Left kidney (tissue), 8 donors: ENCODE data around the gene XPO5. TPM values are rescaled to one million over a fixed set of nuclear protein-coding genes. Genes with fewer than 3 reads are reported as not detected.

Source experiments
- DNase-seq: peaks from one replicate; pipeline ENCODE4 v3.0.0-alpha.2; 2013
- long read RNA-seq, 8 donors: transcript quantifications; one replicate each; lab custom pipeline, GENCODE V29; 2026
- polyA plus RNA-seq: library from polyadenylated mRNA; unstranded; fragments of 120-200 nt; gene quantifications from one replicate; pipeline ENCODE4 v1.2.1, GENCODE V29; 2013; ENCODE audit not compliant: insufficient read length

The XPO5 gene
- polyA plus RNA-seq, result 68.7 TPM
- long read RNA-seq, donor 1, full-length matches to known transcripts, result 3 of 8 reads
- long read RNA-seq, donor 1, partial matches to known transcripts, result 5 of 8 reads
- long read RNA-seq, donor 1, other reads (novel, unspliced or antisense), result 0 of 8 reads
- long read RNA-seq, donor 2, full-length matches to known transcripts, result 3 of 3 reads
- long read RNA-seq, donor 2, partial matches to known transcripts, result 0 of 3 reads
- long read RNA-seq, donor 2, other reads (novel, unspliced or antisense), result 0 of 3 reads
- long read RNA-seq, donor 3, full-length matches to known transcripts, result 2 of 7 reads
- long read RNA-seq, donor 3, partial matches to known transcripts, result 5 of 7 reads
- long read RNA-seq, donor 3, other reads (novel, unspliced or antisense), result 0 of 7 reads
- long read RNA-seq, donor 4, result 0 reads
- long read RNA-seq, donor 5, full-length matches to known transcripts, result 4 of 10 reads
- long read RNA-seq, donor 5, partial matches to known transcripts, result 6 of 10 reads
- long read RNA-seq, donor 5, other reads (novel, unspliced or antisense), result 0 of 10 reads
- long read RNA-seq, donor 6, full-length matches to known transcripts, result 2 of 2 reads
- long read RNA-seq, donor 6, partial matches to known transcripts, result 0 of 2 reads
- long read RNA-seq, donor 6, other reads (novel, unspliced or antisense), result 0 of 2 reads
- long read RNA-seq, donor 7, full-length matches to known transcripts, result 3 of 33 reads
- long read RNA-seq, donor 7, partial matches to known transcripts, result 8 of 33 reads
- long read RNA-seq, donor 7, other reads (novel, unspliced or antisense), result 22 of 33 reads
- long read RNA-seq, donor 8, full-length matches to known transcripts, result 3 of 8 reads
- long read RNA-seq, donor 8, partial matches to known transcripts, result 0 of 8 reads
- long read RNA-seq, donor 8, other reads (novel, unspliced or antisense), result 5 of 8 reads

DNA sequence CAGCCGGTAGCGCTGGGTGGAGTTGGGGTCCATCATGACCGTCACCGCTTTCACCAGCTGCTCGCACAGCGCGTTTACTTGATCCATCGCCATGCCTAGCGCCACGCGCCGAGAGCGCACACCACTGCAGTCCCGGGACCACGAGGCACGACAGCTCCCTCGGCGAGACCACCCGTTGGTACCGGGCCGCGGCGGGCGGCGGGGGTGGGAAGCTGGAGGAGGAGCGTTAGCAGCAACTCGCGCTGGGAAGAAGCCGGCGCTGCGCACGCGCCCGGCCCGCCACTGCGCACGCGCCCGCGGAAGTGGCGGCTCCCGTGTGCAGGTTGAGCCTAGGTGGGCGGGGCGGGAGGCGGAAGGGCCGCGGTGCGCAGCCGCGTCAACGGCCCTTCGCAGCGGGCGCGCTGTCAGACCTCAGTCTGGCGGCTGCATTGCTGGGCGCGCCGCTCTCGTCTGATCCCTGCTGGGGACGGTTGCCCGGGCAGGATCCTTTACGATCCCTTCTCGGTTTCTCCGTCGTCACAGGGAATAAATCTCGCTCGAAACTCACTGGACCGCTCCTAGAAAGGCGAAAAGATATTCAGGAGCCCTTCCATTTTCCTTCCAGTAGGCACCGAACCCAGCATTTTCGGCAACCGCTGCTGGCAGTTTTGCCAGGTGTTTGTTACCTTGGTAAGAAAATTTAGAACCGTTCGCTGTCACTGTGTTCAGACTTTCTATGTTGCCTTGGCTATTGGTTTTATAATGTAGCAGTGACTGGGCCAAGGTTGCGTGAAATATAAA is at the start of gene XPO5, which contains the start of gene POLH:
TSS of gene XPO5 (minus strand) at position 267 of the 780 bp plus-strand sequence. CDS start at position 93, 174 bp downstream.
TSS of gene POLH (plus strand) at position 414 of the 780 bp plus-strand sequence. CDS start 6,135 bp downstream, outside the sequence.
- DNase-seq, result peak; percentile 89

DNA sequence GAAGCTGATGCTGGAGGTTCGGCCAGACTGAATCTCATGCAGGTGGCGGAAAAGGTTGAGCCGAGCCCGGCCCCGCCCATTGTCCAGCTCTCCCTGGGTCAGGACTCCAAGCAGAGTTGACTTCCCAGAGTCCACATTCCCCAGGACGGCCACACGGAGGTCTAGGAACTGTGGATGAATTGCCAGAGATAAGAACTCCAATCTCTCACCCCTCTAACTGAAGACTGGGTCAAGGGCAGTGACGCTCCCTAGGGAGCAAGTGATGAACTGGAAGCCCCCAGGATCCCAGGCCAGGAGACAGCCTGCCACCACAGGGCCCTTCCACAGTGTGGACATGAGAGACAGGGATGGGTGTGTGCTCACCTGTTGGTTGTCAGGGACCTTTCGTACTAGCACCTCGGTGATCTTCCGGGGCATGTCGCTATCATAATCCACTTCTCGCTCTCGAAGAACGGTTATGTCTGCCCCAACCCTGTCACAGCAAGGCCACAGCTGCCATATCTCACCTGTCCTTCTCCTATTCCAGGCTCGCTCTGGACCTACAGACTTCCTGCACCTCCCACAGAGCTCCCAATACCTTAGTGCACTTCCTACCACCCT is 49.7 kb upstream of the XPO5 start:
- DNase-seq, result no peak

DNA sequence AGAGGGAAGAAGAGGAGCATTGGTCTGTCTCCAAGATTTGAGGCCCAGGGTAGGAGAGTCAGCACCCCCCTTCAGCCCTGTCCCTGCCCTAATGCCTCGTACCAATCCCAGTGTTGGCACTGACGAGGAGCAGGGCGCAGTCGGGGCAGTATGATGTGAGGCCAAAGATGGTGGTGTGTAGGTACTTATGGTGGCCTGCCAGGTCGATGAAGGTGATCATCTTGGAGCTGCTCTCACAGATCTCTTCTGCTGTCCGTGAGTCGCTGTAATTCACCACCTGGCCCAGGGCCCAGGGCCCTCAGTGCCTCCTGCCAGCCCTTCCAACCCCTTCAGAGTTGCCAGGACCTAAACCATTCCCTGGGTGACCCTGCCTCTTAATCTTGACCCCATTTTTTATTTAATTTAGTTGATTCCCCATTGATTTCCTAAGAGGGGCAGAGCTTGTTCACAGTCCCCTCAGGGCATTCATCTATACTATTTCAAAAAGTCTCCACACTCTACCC is 49.0 kb upstream of the XPO5 start:
- DNase-seq, result no peak

DNA sequence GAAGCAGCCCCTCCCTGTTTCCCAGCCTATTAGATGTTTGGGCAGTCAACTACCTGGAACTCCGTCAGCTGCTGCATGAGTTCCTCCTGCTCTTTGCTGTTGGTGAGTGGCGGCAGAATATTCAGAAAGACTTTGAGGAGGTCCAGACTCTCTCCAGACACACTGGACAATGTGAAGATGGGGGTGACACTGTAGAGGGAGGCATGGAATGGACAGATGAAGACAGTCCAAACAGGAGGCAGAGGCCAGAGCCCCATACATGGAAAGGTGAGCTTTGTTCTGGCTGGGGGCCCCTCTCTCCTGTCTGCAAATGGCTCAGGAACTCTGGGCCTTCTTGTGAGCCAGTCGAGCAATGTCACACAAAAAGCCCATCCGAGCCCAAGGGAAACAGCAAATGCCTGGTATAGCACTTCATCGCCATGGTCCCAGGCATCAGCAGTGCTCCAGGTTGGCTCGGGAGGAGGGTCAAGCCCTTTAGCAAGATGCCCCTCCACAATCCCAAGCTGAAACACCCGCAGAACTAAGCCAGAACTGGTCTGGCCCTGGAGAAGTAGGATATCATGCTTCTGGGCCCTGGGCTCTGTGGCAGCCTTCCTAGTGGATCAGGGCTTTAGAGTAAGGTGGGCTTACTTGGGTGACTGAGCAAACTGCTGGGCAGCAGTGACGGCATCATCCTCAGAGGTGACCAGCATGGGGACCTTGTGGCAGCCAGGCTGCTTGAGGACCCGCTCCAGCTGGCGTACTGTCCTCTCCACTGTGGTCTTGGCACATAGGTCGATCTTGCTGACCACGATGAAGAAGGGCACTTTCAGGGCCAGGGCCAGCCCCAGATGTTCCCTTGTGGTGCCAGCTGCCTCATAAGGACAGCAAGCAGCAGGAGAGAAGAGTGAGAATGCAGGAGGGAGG is 48.3 kb upstream of the XPO5 start:
- DNase-seq, result no peak

DNA sequence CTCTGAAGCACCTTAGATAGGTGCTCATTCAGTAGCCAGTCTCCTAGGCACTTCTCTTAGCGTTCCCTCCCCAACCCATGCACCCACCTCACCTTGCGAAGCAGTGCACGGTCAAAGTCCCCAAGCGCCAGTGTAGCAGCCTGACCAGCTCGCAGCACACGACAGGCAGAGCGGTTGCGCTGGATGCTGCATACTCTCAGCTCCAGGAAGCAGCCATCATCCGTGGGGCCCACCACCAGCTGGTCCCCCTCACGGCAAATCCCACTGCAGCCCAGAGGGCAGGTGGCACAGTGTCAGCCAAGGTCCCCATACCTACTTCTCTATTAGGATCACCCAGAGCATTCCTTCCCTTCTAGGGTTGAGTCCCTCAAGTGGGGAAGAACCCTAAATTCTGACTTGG is 46.7 kb upstream of the XPO5 start:
- DNase-seq, result no peak

DNA sequence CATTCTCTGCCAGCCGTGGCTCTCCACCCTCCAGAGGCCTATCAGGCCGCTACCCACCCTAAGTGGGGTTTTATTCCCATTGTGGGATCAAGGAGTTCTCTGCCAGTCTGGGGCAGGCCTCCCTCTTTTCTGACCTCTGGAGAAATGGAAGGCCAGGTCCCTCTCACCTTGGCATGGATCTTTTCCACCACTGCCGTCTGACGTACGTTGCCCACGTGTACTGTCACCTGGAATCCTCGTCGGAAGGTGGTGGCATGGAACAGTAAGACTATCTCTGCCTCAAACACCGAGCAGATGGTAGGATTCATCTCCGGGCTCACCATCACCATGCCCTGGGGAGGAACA is 46.0 kb upstream of the XPO5 start:
- no peak for DNase-seq

DNA sequence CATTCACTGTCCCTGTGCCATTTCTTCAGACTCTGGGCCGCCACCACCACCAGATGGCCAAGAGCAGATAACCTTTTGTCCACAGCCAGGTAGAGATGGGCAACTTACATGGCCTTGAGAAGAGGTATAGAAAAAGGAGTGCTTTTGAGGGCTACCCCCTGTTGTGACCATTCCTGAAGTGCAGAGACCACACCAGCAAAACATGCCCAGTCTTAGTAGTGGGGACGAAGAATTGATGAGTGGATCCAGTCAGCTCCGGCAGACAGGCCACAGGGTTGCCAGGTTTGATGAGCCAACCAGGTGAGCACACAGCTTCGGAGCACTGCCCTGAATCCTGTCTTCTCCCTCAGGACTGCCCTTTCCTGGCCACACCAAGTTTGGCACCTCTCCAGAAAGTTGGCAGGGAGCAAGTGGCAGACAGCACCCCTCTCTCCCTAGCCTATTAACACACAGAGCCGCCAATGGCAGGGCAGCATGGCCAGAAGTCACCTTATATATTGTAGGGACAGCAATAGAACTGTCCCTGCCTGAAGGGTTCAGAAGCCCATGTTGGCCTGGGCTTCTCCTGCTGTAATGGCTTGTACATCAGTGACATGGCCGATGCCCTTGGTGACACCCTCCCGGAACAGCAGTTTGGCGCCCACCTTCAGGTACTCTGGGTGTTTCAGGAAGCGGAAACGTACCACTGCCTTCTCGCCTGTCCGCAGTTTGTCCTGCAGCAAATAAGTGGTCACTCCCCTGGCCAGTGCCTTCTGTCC is 45.4 kb upstream of the XPO5 start:
- no peak for DNase-seq

DNA sequence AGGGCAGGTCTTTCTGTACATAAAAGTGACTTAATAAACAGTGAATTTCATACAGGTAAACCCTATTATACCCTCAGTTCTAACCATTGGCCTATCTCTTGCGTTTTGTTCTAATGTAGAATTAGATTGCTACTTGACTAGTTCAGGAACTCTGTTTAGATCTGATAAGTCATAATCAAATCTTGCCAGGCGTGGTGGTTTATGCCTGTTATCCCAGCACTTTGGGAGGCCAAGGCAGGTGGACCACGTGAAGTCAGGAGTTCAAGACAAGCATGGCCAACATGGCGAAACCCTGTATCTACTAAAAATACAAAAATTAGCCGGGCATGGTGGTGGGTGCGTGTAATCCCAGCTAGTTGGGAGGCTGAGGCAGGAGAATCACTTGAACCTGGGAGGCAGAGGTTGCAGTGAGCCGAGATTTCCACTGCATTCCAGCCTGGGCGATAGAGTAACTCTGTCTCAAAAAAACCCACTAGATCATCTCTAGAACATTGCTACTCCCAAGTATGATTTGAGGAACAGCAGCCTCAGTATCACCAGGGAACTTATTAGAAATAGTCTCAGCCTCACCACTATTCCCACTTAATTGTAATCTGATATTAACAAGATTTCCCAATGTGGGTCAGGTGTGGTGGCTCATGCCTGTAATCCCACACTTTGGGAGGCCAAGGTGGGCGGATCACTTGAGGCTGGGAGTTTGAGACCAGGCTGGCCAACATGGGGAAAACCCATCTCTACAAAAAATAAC is 41.1 kb upstream of the XPO5 start:
- no peak for DNase-seq

DNA sequence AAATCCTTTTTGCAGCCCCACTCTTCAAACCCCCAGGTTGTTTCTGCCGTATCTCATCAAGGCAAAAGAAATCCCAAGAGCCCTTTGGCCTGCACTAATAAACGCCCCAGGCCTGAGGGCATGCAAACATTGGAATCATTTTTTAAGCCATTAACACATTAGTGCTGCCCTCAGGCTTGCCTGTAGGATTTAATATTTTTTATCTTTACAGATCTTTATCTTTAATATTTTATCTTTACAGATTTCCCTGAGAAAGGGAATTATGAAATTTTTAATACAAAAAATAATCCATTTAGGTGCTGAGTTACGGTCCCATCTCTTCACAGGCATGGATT is 38.5 kb upstream of the XPO5 start:
- no peak for DNase-seq

DNA sequence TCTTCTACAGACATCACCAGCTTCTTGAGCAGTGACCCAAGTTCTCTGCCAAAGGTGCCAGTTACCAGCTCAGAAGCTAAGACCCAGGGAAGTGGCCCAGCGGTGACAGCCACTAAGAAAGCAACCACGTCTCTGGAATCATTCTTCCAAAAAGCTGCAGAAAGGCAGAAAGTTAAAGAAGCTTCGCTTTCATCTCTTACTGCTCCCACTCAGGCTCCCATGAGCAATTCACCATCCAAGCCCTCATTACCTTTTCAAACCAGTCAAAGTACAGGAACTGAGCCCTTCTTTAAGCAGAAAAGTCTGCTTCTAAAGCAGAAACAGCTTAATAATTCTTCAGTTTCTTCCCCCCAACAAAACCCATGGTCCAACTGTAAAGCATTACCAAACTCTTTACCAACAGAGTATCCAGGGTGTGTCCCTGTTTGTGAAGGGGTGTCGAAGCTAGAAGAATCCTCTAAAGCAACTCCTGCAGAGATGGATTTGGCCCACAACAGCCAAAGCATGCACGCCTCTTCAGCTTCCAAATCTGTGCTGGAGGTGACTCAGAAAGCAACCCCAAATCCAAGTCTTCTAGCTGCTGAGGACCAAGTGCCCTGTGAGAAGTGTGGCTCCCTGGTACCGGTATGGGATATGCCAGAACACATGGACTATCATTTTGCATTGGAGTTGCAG is 38.0 kb upstream of the XPO5 start:
- DNase-seq, result no peak

DNA sequence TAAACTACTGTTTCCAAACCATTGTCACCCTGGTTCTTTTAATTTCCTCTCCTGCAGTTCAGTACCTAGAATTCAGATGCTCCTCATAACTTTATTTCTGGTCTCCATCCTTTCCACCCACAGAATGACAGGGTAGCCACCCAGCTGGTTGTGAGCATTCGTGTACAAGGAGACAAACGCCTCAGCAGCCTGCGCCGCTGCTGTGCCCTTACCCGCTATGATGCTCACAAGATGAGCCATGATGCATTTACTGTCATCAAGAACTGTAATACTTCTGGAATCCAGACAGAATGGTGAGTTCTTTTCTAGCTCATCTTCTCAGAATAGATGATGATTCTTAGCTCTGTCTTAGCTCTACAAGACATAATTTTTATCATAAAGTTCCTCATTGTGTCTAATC is 34.6 kb upstream of the XPO5 start:
- DNase-seq, result no peak

DNA sequence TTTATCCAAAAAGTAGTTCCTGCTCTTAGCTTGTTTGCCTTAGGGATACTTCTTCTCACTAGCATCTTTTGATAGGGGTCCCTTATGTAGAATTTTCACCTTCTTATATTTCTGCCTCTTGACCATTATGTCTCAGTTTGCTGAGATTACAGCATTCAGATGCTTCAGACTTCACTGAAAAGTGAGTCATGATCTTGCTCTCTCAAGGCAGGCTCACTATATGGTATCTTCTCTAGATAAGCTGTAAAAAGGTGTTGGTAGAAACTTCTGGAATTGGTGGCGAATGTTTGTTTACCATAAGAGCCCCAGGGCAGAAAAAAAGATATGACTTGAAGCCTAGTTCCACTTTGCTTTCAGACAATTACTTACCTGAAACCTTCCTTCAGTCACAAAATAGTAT is 33.6 kb upstream of the XPO5 start:
- no peak for DNase-seq

DNA sequence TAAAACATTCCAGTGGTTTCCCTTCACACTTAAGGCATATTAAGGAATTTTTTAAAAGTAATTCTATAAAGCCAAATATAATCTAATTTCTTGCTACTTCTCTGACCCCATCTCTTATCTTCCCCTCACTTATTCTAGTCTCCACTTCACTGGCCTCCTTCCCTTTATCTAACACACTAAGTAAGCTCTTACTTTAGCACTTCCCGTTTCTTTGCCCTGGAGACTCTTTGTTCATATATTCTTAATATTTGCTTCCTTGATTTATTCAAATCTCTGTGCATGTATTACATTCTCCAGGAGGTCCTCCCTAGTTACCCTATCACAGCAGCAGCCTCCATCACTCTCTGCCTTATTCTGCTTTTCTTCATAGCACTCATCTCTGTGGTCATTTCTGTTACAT is 33.0 kb upstream of the XPO5 start:
- DNase-seq, result no peak

DNA sequence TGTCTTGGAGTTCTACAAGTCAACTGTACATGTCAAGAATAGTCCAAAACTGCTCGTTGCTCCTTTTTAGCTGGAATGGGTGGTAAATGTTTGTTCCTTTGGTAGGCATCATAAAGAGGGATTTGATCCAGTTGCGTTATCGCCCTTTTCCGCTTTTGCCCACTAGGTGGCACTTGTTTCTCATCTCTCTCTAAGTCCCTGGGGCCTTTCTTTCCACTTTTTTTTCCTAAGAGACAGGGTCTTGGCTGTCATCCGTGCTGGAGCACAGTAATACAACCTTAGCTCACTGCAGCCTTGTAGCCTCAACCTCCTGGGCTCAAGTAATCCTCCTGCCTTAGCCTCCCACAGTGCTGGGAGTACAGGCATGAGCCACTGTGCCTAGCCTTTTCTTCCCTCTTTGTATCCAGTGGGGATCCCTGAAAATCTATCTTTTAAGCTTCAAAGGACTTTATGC is 32.5 kb upstream of the XPO5 start:
- peak; percentile 77 for DNase-seq

DNA sequence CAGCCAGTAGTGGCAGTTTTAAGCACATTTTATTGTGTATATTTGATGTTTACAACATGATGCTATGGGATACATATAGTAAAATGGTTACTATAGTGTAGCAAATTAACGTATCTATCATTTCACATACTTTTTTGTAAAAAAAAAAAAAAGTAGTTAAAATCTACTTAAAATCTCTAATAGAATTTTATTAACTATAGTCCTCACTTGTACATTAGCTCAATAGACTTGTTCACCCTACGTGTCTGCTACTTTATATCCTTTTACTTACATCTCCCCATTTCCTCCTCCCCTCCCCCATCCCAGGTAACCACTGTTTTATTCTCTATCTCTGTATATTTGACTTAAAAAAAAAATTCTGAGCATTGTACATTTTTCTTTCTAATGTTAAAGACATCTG is 30.2 kb upstream of the XPO5 start:
- DNase-seq, result no peak

DNA sequence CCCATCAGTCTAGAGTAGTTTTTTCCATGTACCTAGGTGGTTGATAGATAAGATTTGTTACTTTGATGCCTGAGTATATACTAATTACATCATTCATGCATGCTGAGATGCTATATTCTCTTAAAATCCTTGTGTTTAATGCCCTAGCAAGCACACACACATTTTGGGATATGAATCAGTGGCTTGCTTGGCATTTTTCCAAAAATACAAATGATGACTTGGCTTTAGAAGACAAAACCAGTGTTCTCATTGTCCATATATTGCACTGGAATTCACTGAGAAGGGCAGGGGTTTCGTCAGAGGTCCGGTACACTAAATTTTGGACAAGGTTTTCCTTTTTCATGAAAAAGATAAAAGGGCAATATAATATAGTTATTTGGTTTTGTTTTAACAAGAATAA is 28.3 kb upstream of the XPO5 start:
- DNase-seq, result no peak

DNA sequence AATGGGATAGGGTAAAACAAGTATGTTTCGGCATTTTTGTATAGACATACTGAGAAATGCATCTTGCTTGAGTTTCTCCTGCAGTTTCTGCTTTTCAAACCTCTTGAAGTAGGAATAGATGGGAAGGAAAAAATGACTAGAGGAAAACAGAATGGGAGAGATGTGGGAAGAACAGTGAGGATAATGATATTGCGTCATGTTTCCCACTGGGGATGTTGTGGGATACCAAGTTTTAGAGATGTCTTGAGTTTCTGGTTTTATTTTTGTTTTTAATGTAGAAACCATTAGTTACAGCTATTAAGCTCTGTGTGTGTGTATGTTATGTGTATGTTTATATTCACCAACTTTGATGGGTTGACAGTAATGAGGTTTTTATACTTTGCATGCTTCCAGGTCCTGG is 24.8 kb upstream of the XPO5 start:
- DNase-seq, result no peak

DNA sequence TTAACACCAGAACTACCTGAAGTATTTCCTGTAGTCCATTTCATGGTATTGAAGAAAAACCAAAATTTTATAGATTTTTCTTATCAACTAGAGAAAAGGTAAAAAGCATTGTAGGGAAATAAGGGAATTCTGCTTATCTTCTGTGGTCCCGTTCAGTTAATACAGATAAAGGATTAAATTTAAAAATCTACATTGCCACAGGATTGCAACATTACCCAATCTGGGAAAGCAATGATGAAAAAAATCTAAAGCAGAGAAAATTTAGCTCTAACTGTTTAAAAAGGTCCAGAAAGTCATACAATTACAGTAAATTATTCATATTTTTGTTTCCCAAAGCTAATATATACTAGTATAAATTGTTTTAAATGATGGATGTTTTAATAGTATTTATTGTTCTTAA is 18.1 kb upstream of the XPO5 start:
- DNase-seq, result no peak
